ENCODE results near the gene OR56B1. TPM values are rescaled to one million over a fixed set of nuclear protein-coding genes. Genes with fewer than 3 reads are reported as not detected.

The OR56B1 gene
- total RNA-seq, 2 donors from 2014 or later, result not detected

- intact Hi-C loops (cut with DNase I), result no loop called here
- Histone ChIP-seq H3K27ac (no peak overlapping the region), H3K4me1 (replicated peaks) (no peaks in the 10 kb centered on the region), H3K4me3 (no peak overlapping the region), H3K36me3 (no peaks in the 10 kb centered on the region), H3K9me3 (no peaks in the 10 kb centered on the region), H3K27me3 (replicated peaks; ENCODE audit: insufficient read depth) (no peaks in the 10 kb centered on the region)
- TF ChIP-seq CTCF (IDR thresholded peaks at IDR 0.05) (no peak), POLR2A (IDR thresholded peaks at IDR 0.05) (no peak), POLR2AphosphoS5 (IDR thresholded peaks at IDR 0.05) (no peak)
- DNase-seq (ENCODE audit: low spot score), result no peak
- WGBS, result 89% methylated on average over 10 of the region's 10 CpGs
Measured at GRCh38 chr11:5700421-5701054, 35.7 kb upstream of the OR56B1 start.

- Histone ChIP-seq H3K27me3 (replicated peaks; ENCODE audit: insufficient read depth) (no peaks in the 10 kb centered on the region), H3K36me3 (no peaks in the 10 kb centered on the region), H3K27ac (no peak overlapping the region), H3K4me3 (no peak overlapping the region), H3K4me1 (replicated peaks) (no peaks in the 10 kb centered on the region), H3K9me3 (no peaks in the 10 kb centered on the region)
- 73% methylated on average over 3 of the region's 3 CpGs for WGBS
- intact Hi-C loops (cut with DNase I), result no loop called here
- TF ChIP-seq POLR2AphosphoS5 (IDR thresholded peaks at IDR 0.05), result no peak
- no peak for TF ChIP-seq POLR2A (IDR thresholded peaks at IDR 0.05)
- TF ChIP-seq CTCF (IDR thresholded peaks at IDR 0.05), result no peak
- no peak for DNase-seq (ENCODE audit: low spot score)
Measured at GRCh38 chr11:5701055-5701577, 35.1 kb upstream of the OR56B1 start.

GRCh38 chr11:5703741-5704536 lies 32.3 kb upstream of the OR56B1 start:
- H3K9me3 ChIP-seq, result no peaks in the 10 kb centered on the region
- no peaks in the 10 kb centered on the region for H3K27me3 ChIP-seq (replicated peaks; ENCODE audit: insufficient read depth)
- H3K4me1 ChIP-seq (replicated peaks), result no peaks in the 10 kb centered on the region
- TF ChIP-seq POLR2A (IDR thresholded peaks at IDR 0.05) (no peak), CTCF (IDR thresholded peaks at IDR 0.05) (no peak), POLR2AphosphoS5 (IDR thresholded peaks at IDR 0.05) (no peak)
- no peak for DNase-seq (ENCODE audit: low spot score)
- H3K27ac ChIP-seq, result no peak overlapping the region
- H3K36me3 ChIP-seq, result no peaks in the 10 kb centered on the region
- WGBS, result 94% methylated on average over 2 of the region's 2 CpGs
- intact Hi-C loops (cut with DNase I), result no loop called here
- no peak overlapping the region for H3K4me3 ChIP-seq

GRCh38 chr11:5705688-5706087 lies 30.6 kb upstream of the OR56B1 start:
- no peak overlapping the region for H3K27ac ChIP-seq

More at GRCh38 chr11:5705688-5706087, 30.6 kb upstream of the OR56B1 start:
- 92% methylated on average over 4 of the region's 4 CpGs for WGBS
- Histone ChIP-seq H3K36me3 (no peaks in the 10 kb centered on the region), H3K9me3 (no peaks in the 10 kb centered on the region), H3K4me3 (no peak overlapping the region), H3K4me1 (replicated peaks) (no peaks in the 10 kb centered on the region), H3K27me3 (replicated peaks; ENCODE audit: insufficient read depth) (no peaks in the 10 kb centered on the region)
- intact Hi-C loops (cut with DNase I), result no loop called here
- TF ChIP-seq CTCF (IDR thresholded peaks at IDR 0.05) (no peak), POLR2A (IDR thresholded peaks at IDR 0.05) (no peak), POLR2AphosphoS5 (IDR thresholded peaks at IDR 0.05) (no peak)
- DNase-seq (ENCODE audit: low spot score), result no peak
